ENCODE data around the gene KCNJ9. TPM values are rescaled to one million over a fixed set of nuclear protein-coding genes. Genes with fewer than 3 reads are reported as not detected.

KCNJ9 gene
- total RNA-seq, 1 experiment from 2014 or later = 0.05 TPM

DNA sequence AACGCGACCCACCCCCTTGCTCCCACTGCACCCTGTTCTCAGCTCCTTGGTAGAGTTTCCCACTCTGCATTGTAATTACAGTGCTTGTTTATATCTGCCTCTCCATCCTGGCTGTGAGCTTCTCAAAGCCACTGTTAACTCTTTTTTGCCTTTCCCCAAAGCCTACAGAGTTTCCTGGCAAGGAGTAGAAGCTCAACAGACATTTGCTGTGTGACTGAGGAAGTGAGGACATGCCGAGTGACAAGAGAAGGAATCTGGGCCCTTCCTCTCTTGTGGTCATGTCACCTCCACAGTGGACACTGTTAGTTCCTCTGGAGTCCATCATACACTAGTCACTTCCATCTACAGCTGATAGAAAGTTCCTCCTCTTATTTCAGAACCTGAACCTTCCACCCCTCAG, 23.1 kb downstream of the KCNJ9 start:
- peaks cover 3 to 23% of the 10 kb centered on the region in 2 experiments; a peak in 3 of 4 replicates for H3K4me1 ChIP-seq (ENCODE audit: control insufficient read depth in 1 of 2, insufficient read depth in 2 of 2, low read length in 2 of 2)
- H3K27me3 ChIP-seq (ENCODE audit: insufficient read depth, low read length) = no peaks in the 10 kb centered on the region
- TF ChIP-seq SRF (IDR thresholded peaks at IDR 0.05; ENCODE audit: low read depth) (no peak), JUND (IDR thresholded peaks at IDR 0.05) (no peak), YY1 (IDR thresholded peaks at IDR 0.05; ENCODE audit: extremely low read depth, insufficient replicate concordance, low read depth, low read length) (no peak), EZH2phosphoT487 (IDR thresholded peaks at IDR 0.05; ENCODE audit: borderline replicate concordance) (no peak), CBX3 (IDR thresholded peaks at IDR 0.05; ENCODE audit: low read depth) (no peak), EZH2 (IDR thresholded peaks at IDR 0.05) (no peak), FOSL1 (IDR thresholded peaks at IDR 0.05; ENCODE audit: low read depth) (no peak), POLR2A (IDR thresholded peaks at IDR 0.05; ENCODE audit: borderline replicate concordance, extremely low read depth, insufficient read depth, insufficient read length) (no peak)
- TF ChIP-seq, protein P1, sequence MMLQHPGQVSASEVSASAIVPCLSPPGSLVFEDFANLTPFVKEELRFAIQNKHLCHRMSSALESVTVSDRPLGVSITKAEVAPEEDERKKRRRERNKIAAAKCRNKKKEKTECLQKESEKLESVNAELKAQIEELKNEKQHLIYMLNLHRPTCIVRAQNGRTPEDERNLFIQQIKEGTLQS (IDR thresholded peaks at IDR 0.05) = no peak
- TF ChIP-seq, protein P2, sequence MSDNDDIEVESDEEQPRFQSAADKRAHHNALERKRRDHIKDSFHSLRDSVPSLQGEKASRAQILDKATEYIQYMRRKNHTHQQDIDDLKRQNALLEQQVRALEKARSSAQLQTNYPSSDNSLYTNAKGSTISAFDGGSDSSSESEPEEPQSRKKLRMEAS (IDR thresholded peaks at IDR 0.05) = no peak
- TF ChIP-seq, protein P3, sequence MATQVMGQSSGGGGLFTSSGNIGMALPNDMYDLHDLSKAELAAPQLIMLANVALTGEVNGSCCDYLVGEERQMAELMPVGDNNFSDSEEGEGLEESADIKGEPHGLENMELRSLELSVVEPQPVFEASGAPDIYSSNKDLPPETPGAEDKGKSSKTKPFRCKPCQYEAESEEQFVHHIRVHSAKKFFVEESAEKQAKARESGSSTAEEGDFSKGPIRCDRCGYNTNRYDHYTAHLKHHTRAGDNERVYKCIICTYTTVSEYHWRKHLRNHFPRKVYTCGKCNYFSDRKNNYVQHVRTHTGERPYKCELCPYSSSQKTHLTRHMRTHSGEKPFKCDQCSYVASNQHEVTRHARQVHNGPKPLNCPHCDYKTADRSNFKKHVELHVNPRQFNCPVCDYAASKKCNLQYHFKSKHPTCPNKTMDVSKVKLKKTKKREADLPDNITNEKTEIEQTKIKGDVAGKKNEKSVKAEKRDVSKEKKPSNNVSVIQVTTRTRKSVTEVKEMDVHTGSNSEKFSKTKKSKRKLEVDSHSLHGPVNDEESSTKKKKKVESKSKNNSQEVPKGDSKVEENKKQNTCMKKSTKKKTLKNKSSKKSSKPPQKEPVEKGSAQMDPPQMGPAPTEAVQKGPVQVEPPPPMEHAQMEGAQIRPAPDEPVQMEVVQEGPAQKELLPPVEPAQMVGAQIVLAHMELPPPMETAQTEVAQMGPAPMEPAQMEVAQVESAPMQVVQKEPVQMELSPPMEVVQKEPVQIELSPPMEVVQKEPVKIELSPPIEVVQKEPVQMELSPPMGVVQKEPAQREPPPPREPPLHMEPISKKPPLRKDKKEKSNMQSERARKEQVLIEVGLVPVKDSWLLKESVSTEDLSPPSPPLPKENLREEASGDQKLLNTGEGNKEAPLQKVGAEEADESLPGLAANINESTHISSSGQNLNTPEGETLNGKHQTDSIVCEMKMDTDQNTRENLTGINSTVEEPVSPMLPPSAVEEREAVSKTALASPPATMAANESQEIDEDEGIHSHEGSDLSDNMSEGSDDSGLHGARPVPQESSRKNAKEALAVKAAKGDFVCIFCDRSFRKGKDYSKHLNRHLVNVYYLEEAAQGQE (IDR thresholded peaks at IDR 0.05; ENCODE audit: low read depth) = no peak
- TF ChIP-seq, protein P4, sequence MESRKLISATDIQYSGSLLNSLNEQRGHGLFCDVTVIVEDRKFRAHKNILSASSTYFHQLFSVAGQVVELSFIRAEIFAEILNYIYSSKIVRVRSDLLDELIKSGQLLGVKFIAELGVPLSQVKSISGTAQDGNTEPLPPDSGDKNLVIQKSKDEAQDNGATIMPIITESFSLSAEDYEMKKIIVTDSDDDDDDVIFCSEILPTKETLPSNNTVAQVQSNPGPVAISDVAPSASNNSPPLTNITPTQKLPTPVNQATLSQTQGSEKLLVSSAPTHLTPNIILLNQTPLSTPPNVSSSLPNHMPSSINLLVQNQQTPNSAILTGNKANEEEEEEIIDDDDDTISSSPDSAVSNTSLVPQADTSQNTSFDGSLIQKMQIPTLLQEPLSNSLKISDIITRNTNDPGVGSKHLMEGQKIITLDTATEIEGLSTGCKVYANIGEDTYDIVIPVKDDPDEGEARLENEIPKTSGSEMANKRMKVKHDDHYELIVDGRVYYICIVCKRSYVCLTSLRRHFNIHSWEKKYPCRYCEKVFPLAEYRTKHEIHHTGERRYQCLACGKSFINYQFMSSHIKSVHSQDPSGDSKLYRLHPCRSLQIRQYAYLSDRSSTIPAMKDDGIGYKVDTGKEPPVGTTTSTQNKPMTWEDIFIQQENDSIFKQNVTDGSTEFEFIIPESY (IDR thresholded peaks at IDR 0.05; ENCODE audit: extremely low read depth, insufficient replicate concordance, low read length) = no peak
- no peak overlapping the region; the same call in 1 of the 2 replicates for H3K9ac ChIP-seq (ENCODE audit: low read length)
- DNase-seq (ENCODE audit: low read depth, low spot score) = no peak
- no TSS peak for BruUV-seq (replicated peaks)
- intact Hi-C loops (cut with micrococcal nuclease) = loop anchor here (5.0 kb wide), 1 partner anchor 503 kb away; no protein-coding TSS in a partner anchor
- ChIA-PET CTCF (interaction anchor here (1.0 to 4.7 kb wide), 5 partner anchors 19 to 271 kb away, joined by 3 to 51 read pairs (median 14); no protein-coding TSS in a partner anchor), POLR2A (interaction anchor here (1.0 kb wide), 1 partner anchor 147 kb away, joined by 3 read pairs; no protein-coding TSS in a partner anchor), RAD21 (ENCODE audit: low non-redundant PET in 1 of 2, low total read pairs in 2 of 2, uncharacterized antibody in 2 of 2, unreplicated experiment in 2 of 2) (no interaction called here)
- no peak overlapping the region for H2AFZ ChIP-seq (ENCODE audit: low read depth, low read length, poor library complexity, severe bottlenecking)
- no peaks in the 10 kb centered on the region for H3K9me2 ChIP-seq (ENCODE audit: insufficient read depth)
- no peaks in the 10 kb centered on the region for H3K36me3 ChIP-seq (ENCODE audit: control insufficient read depth in 1 of 2, insufficient read depth in 2 of 2, low read length in 2 of 2)
- no peak for ATAC-seq
- no peak overlapping the region for H3K4me3 ChIP-seq (replicated peaks in 1 of 2; ENCODE audit: low read depth in 1 of 2, low read length in 2 of 2)
- no peak overlapping the region for H3K4me2 ChIP-seq (ENCODE audit: low read length)
- H4K20me1 ChIP-seq (ENCODE audit: insufficient read depth) = no peaks in the 10 kb centered on the region
- H3K79me2 ChIP-seq (ENCODE audit: insufficient read depth, low read length) = no peaks in the 10 kb centered on the region
- no peaks in the 10 kb centered on the region for H3K9me3 ChIP-seq (ENCODE audit: control insufficient read depth in 1 of 2, insufficient read depth in 1 of 2, low read depth in 1 of 2, low read length in 2 of 2)
- H3K27ac ChIP-seq (ENCODE audit: low read depth, low read length) = no peak overlapping the region
